GM21528 (cell line): ENCODE results near the gene ADARB2.
"Not testable (repeated sequence)": the region's sequence is repeated elsewhere in the genome, so short reads cannot be mapped to it uniquely, and the experiment has no call there.

Experiments used
- ATAC-seq: cut with Tn5 transposase; IDR thresholded peaks from one replicate; pipeline ENCODE4 v1.9.1; 2021; ENCODE audit warnings: mild to moderate bottlenecking, moderate library complexity; ENCODE audit not compliant: unreplicated experiment, low FRiP score

Gene ADARB2

DNA sequence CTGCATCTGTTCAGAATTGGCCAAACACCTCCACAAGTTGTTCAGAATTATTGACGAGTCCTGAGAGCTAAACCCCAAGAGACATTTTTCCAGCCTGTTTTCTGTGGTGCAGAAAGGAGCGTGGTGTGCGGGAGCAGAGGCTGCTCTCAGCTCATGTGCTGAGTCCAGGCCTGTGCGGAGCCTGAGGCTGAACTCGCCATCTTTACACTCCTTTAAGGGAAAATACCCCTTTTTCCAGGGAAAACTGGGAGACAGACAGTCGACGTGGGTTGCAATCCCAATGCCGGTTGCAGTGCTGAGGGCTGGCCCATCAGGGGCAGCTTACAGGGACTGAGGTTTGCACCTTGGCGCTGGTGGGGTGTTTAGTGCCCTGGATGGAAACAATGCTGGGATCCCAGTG lies 112.2 kb downstream of the ADARB2 start:
- ATAC-seq = no peak

DNA sequence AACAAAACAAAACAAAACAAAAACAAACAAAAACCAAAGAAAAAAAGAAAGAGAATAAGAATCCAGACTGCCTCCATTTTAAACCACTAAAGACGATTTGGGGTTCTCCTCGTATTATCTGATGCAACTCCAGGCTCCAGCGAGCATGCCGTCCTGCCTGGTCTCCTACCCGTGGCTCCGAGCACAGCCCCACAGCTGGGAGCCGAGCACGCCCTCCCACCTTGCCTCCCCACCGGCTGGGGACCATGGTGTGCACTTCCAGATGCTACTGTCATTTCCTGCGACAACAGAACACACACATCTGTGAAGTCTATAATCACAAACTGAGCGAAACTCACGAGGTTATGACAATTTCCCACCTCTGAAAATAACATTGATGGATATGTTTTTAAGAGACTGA lies 113.1 kb downstream of the ADARB2 start:
- no peak for ATAC-seq

DNA sequence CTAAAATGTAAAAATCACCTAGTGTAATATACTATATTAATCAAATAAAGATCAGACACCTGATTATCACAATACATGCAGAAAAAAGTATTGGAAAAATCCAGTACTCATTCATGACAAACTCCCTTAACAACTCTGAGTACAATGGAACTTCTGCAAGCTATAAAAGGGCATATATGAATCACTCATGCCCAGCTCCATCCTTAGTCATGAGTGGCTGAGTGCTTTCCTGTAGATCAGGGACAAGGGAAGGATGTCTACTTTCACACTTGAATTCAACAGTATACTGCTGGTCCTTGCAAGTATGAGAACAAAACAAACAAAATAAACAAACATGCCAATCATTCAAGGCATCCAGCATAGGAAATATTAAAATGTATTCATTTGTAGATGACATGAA lies 116.5 kb downstream of the ADARB2 start:
- no peak for ATAC-seq

- ATAC-seq = not testable (repeated sequence)
Measured at GRCh38 chr10:1617376-1618317, 119.7 kb downstream of the ADARB2 start.

GRCh38 chr10:1616701-1617100 lies 120.6 kb downstream of the ADARB2 start:
- ATAC-seq = not testable (repeated sequence)

GRCh38 chr10:1615186-1615954 lies 122.0 kb downstream of the ADARB2 start:
- ATAC-seq = no peak

GRCh38 chr10:1613511-1613910 lies 123.8 kb downstream of the ADARB2 start:
- ATAC-seq = no peak

- no peak for ATAC-seq
Measured at GRCh38 chr10:1612908-1613307, 124.4 kb downstream of the ADARB2 start.

DNA sequence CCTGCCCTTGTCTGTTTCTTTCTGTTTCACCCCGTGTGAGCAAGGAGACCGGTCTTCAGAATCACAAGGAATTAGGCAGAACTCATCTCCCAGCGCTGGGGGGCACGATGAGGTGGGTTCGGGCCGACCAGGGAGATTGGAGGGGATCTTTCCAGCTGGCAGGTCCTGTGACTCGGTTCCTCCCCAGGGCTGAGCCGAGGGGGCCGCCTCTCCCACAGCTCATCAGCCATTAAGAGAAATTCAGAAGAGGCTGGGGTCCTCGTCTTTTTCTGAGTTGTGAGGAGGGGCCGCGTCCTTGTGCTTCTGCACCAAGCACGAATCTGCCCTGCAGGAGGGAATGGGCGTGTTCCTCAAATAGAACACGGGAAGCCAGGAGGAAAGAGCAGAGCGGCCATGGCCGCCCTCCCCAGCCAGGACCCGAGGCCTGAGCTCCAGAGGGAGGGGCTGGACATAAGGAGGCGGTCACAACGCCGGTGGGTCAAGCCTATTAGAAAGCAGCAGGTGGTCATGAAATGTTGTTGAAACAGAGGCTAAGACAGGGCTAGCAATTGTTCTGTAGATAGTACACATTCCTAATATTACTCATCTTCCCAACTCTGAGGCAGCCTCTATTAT lies 125.3 kb downstream of the ADARB2 start:
- ATAC-seq = no peak

GRCh38 chr10:1610986-1611770 lies 126.1 kb downstream of the ADARB2 start:
- no peak for ATAC-seq

- ATAC-seq = no peak
Measured at GRCh38 chr10:1609648-1609970, 127.7 kb downstream of the ADARB2 start.

DNA sequence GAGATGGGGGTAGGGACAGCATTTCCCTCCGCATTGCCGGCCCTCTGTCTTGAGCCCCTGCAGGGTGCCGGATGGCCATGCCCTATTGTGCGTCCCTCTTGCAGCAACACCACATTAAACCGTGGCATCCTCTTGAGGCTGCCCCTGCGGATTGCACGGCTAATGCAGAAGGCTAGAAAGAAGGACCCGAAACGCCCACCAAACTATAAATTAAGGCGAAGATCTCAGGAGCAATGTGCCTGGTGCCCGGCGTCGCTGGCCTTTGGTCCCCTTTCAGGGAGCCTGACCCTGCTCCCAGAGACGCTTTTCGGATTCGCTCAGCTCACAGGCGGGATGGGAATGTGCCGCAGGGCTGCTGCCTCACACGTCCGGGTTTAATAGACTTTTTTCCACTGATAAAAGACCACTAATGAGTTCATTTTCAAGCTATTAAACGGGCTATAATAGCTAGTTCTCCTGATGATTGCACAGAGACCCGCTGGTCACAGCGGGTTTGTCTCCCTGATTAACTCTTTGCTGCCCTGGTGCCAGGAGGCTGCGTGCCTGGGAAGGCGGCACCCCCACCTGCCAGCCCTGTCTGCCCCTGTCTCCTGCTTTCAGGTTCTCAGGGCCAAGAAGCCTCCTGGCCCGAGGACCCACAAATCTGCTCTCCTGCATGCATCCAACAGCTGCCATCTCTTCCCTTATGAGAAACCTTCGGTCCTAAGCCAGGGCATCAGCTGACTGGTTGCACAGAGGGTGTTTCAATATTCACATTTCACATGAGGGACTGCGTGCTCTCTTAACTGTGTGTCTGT lies 128.3 kb downstream of the ADARB2 start:
- ATAC-seq = no peak

DNA sequence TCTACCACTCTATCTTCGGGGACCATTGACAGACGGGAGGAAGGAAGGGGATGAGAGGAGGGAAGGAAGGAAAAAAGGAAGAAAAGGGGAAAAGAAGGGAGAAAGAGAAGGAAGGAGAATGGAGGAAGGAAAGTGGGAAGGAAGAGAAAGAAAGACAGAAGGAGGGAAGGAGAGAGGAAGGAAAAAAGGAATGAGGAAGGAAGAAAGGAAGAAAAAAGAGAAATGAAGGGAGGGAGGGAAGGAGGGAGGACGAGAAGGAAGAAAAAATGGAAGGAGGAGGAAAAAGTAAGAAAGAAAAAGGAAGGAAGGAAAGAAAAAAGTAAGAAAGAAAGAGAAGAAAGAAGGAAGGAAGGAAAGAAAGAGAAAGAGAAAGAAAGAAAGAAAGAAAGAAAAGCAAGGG lies 128.9 kb downstream of the ADARB2 start:
- no peak for ATAC-seq

- no peak for ATAC-seq
Measured at GRCh38 chr10:1607466-1607865, 129.9 kb downstream of the ADARB2 start.

DNA sequence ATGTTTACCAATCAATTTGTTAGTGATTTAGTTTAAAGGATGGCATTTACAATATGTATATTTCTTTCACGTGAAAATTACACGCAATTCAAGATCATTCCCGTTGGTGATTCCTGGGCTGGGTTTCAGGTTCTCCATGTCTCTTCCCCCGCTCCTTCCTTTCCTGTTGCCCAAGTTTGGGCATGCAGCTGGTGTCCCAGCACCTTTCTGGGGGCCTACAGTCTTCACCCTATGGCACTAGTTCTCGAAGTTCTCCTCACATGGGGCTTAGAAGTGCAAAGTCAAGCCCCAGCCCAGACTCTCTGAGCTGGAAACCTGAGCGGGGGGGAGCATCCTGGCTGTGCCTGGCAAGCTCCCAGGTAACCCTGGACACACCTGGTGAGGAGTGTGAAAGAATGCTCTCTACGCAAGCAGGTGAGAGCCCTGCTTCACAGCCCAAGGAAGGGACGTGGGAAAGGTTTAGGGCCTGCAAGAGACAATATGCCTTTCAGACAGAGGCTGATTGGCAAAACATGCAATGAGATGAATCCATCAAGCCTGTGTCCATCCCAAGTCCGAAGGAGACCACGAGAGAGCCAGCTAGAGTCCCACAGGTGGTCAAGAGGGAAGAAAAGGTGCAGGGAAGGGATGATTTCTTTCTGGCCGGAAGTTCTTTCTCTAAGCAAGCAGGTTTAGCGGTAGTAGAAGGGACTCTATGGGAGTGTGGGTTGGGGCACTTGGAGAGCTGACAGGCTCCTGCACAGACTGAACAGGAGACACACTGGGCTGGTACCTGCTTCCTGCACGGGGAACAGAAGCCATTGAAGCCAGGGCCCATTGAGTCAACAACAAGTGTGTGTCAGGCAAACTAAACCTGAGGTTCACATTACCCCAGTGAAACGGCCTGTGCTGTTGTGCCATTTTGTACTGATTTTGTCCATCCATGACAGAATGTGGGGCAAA lies 131.1 kb downstream of the ADARB2 start:
- no peak for ATAC-seq

GRCh38 chr10:1605121-1605520 lies 132.2 kb downstream of the ADARB2 start:
- no peak for ATAC-seq

GRCh38 chr10:1604246-1604645 lies 133.1 kb downstream of the ADARB2 start:
- no peak for ATAC-seq

DNA sequence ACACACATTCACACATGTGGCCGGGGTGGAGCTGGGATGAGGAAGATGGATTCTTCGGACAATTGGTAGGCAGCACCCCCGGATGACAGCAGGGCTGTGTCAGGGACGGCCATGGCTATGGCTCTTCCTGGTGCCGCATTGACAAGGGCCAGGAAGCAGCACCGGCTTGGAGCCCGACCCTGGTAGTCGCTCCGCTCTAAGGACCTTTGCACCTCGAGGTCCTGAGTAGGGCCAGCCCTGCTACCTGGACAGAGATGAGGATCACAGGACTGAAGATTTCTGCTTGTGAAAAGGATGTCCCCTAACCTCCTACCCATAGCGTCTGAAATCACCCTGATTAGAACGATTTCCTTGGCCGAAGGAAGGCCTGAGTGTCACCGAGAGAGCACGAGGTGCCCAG lies 134.1 kb downstream of the ADARB2 start:
- ATAC-seq = no peak

- no peak for ATAC-seq
Measured at GRCh38 chr10:1602037-1602484, 135.3 kb downstream of the ADARB2 start.
